Sciatic nerve (tissue), 2 donors: ENCODE data around the gene COTL1. TPM values are rescaled to one million over a fixed set of nuclear protein-coding genes. Genes with fewer than 3 reads are reported as not detected.
A peak's percentile ranks its signal among the peaks of the same experiment; 100 is the strongest.

Experiments
- ATAC-seq: fragments of 200-7000 bp; cut with Tn5 transposase; one replicate; pipeline ENCODE4 v1.9.1; 2020; ENCODE audit warnings: mild to moderate bottlenecking, moderate library complexity
- DNase-seq: peaks from one replicate; pipeline ENCODE4 v3.0.0-alpha.2; 2020; ENCODE audit warnings: low spot score
- intact Hi-C: fragments of 100-400 bp; cut with DNase I; formaldehyde crosslinking; loops from one replicate; pipeline ENCODE4 v1.14.2; 2022
- total RNA-seq: library from RNA; stranded (reverse); fragmentation: NEBNext Ultra II Directional; extraction: Animal tissue kit (Norgen Biotek cat#: 25700); gene quantifications from one replicate; pipeline ENCODE4 v1.2.1, GENCODE V29; 2021
- donor health status: DM: no; HTN: no; CAD: no.
- donor health status: DM: no; HTN: no; CAD: no.

The COTL1 gene
- total RNA-seq, 1 donor from 2014 or later, result 77.9 TPM

DNA sequence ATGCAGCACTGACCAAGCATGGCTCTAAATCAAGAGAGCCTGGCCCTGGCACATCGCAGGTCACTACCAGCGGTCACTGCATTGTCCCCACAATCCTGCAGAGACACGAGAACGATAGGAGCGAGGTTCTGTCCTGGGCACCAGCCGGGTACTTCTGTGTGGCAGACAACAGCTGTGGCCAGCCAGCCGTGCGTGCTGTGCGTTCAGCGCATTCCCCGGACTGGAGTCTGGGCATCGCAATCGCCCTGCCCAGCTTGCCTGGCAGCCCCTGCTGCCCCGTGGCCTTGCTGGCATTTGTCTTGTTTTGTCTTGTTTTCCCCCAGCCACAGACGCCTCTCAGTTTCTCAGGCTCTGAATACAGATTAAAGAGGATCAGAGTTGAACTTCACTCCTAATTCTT, 33.9 kb downstream of the COTL1 start:
- intact Hi-C loops, result no loop called here
- peak; percentile 49 for ATAC-seq
- no peak for DNase-seq

DNA sequence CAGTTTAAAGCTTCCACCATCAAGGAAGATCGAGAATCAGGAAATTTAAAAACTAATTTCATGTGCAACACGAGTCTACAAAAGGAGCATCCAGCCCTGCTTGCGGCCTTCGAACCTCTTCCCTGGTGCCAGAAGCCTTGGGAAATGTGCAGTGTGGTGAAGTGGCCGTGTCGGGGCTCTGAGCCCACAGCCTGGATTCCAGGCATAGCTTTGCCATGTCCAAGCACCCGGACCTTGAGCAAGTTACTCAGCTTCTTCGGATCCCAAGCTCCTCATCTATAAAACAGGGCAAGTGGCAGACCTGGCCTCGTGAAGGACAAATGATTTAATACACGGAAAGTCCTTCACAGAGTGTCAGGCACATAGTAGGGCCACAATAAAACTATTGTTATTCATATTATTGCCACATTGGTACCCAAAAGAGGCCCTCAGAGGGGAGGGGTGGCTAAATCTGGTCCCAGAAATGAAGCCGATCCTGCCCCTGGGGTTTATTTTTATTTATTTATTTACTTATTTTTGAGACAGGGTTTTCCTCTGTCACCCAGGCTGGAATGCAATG, 34.8 kb downstream of the COTL1 start:
- no peak for ATAC-seq
- no peak for DNase-seq
- intact Hi-C loops, result no loop called here

DNA sequence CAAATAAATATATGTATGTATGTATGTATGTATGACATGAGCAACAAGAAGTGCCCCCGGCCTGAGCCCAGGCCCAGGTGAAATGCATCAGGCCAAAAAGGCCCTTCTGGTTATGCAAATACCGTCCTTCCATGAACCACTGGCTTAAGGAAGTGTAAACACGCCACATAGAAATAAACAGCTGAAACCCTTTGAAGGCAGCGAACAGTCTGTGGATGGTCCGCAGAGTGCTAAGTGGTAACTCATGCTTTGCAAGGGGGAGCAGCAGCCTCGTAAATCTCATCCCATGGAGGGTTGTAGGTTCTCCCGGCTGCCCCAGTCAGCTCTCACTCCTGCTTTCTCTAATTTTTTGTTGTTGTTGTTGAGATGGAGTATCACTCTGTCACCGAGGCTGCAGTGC, 36.7 kb downstream of the COTL1 start:
- ATAC-seq, result no peak
- intact Hi-C loops, result no loop called here
- no peak for DNase-seq

DNA sequence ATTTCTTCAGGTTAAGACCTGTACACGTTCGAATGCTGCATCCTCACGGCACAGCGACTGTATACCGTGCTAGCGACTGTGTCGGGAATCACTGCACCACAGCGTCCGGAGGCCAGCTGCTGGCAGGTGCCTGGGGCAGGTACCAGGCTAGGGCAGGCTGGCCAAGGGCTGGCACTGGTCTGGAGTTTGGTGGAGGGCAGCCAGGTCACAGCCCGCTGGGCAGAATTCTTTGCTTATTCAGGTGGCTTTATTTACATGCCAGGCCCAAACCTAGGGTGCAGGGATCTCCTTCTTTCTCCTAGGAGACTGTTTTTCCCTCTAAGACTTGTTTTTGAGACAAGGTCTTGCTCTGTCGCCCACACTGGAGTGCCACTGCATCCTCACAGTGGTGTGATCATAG, 37.9 kb downstream of the COTL1 start:
- ATAC-seq (no peak), DNase-seq (no peak)
- intact Hi-C loops, result no loop called here

DNA sequence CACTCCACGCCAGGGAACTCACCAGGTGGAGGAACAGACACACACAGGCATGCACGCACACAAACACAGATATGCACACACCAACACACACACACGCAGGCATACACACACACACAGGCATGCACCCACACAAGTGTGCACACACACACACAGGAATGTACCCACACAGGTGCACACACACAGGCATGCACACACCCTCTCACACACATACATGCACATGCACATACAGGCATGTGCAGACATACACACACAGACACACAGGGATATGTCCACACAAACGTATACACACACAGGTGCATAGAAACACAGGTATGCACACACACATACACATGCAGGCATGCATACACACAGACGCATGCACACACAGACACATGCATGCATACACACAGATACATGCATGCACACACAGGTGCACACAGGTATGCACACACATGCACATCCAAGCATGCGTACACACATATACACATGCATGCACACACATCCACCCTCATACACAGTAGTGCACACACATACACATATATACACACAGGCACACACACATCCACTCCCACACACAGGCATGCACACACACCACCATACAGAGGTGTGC, 39.2 kb downstream of the COTL1 start:
- intact Hi-C loops, result no loop called here
- DNase-seq, result no peak

DNA sequence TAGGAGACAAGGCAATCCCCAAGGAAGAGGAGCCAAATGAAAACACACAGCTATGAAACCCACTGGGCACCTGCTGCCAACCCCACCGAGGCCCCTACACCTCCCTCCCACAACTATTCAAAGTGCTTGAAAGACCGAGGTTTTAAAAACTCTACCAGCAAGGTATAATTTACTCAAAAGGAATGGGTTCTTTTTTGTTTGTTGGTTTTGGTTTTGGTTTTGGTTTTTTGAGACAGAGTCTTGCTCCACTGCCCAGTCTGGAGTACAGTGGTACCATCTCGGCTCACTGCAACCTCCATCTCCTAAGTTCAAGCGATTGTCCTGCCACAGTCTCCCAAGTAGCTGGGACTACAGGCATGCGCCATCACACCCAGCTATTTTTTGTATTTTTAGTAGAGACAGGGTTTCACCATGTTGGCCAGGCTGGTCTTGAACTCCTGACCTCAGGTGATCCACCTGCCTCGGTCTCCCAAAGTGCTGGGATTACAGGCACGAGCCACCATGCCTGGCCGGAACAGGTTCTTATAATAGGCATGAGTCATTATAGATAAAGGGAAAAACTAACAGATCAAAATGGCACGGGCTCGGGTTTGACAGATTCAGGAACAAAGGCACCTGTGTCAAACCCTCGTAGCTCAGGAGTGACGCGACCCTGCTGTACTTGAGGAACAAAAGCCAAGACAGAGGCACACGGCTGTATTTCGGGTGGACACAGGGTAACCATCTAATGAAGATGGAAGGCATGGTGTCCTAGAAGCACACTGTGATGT, 40.7 kb downstream of the COTL1 start:
- no peak for ATAC-seq

More for the DNA sequence above, 39.2 kb downstream of the COTL1 start:
- no peak for ATAC-seq

DNA sequence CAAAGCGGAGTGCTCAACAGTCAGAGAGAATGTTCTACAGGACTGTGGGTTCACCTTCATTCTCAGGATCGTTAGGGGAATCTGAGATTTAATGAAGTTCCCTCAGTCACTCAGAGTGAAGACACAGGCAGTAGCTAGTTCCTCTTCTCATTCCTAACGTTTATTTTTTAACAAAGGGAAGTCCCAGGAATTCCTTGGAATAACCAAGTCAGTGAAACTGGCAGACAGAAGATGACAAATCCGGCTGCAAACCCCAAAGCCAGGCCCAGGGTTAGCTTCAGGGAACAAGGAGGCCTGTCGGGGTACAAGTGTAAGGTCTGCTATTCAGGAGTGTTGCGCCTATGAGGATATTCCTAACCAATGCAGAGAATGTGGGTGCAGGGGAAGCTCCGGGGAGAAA, 42.0 kb downstream of the COTL1 start:
- DNase-seq, result no peak
- ATAC-seq, result no peak
- intact Hi-C loops, result no loop called here

More for the DNA sequence above, 40.7 kb downstream of the COTL1 start:
- intact Hi-C loops, result no loop called here
- no peak for DNase-seq

DNA sequence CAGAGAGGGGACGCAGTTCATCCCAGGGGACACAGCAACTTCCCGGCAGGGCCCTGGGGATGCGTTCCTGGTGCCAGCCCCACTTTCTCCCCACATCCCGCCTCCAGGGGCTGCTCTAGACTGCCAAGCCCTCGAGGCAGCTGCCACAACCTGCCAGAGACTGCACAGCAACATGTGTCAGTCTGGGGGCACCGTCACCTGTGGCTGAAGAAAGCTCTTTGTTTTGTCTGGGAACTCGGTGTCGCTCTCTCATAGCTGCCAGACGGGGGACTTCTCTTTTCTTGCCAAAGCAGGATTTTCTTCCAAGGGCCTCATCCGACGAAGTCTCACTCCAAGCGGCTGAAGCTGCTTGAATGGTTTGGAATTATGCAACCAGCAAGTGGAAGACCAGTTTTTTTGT, 43.7 kb downstream of the COTL1 start:
- DNase-seq (no peak), ATAC-seq (peak; percentile 22)
- intact Hi-C loops, result no loop called here

DNA sequence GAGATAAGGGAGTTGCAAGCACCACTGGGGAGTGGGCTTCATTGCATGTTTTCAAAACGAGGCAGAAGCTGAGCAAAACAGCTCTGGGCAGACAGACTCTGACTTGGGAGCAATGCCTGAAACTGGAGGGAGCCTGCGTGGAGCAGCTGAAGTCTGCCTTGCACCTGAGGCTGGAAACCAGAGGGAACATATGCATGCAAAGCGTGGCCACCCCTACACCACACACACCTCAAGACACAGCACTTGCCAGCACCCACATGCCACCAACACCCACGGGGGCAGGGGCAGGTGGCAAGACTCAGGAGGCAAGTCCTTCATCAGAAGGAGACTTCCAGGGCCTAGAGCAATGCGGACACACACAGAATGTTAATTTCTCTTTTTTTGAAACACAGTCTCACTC, 45.8 kb downstream of the COTL1 start:
- ATAC-seq, result no peak
- DNase-seq, result no peak
- intact Hi-C loops, result no loop called here

DNA sequence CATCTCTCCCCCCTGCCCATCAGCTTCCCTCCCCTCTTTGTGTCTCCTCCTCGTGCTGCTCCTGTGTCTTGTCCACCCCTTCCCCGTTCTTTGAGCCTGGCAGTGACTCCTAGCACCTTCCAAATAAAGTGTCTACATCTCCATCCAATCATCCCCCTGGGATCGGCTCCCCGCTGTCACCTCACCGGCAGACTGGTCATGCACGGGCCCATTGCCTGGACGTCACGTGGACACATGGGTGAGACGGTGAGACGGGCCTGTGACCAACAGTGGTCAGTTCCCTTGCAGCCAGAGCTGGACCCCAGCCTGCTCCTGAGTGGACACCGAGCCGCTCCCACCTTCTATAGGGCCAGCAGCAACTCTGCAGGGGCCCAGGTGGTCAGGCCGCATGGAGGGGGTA, 46.4 kb downstream of the COTL1 start:
- intact Hi-C loops, result no loop called here
- DNase-seq, result no peak

DNA sequence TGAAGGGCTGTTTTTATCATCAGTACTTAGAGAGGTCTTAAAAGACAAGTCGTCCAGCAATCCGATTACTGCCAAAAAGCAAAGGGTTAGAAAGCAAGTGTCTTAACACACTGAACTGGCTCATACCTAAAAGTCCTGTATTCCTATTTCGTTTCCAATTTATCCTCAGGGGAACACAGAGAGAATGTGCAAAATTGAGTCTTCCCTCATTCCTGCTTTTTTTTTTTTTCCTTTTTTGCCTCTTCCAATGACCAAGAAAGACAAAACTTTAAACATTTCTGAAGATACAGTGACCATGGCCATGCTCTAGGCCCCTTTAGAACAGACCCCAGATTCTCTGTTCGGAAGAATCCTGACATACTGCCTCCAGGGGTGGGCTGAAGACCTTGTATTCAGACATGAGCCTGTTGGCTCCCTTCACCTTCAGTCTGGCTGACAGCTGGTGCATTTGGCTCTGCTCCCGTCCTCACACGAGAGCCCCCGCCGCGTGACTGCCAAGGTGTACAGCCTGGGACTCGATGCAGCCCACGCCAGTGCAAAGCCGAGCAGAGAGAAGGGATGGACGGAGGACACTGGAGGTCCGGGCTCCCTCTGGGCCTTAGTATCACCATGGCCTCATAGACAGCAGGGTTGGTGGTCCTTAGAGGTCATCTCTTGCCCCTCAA, 47.0 kb downstream of the COTL1 start:
- intact Hi-C loops, result no loop called here
- ATAC-seq (no peak), DNase-seq (no peak)

More for the DNA sequence above, 46.4 kb downstream of the COTL1 start:
- no peak for ATAC-seq

DNA sequence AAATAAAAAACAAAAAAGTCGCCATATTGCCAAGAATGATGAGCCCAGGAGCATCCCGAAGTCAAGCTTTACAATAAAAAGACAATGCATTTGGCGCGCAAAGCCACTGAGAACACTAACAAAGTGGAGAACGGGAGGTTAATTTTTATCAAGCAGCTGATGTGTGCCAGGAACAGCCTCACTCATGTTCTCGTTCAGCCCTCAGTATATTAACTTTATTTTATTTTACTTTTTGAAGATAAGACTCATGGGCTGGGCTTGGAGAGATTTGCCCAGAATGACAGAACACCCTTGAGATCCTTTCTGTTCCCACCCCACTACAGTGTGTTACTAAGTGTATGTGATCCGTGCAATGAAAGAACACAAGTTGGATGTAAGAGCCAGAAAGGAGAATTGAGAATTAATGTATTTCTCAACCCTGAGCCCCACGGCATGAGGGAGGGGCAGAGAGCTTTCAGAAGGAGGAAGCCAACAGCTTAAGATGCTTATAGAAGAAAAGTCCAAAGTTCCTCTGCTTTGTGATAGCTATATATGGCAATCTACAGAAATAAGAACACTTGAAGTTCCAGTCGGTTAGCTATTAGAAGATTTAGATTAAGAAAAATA, 48.4 kb downstream of the COTL1 start:
- peak; percentile 42 for ATAC-seq
- intact Hi-C loops, result no loop called here
- DNase-seq, result no peak

DNA sequence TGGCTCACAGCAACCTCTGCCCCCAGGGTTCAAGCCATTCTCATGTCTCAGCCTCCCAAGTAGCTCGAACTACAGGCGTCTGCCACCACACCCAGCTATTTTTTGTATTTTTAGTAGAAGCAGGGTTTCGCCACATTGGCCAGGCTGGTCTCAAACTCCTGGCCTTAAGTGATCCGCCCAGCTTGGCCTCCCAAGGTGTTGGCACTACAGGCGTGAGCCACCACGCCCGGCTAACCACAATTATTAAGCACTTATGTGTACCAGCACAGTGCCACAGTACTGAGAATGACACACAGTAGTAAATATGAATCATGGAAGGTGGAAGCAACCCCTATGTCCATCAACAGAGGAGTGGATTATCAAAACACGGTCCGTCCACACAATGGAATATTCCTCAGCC, 49.8 kb downstream of the COTL1 start:
- ATAC-seq (no peak), DNase-seq (no peak)
- intact Hi-C loops, result no loop called here

DNA sequence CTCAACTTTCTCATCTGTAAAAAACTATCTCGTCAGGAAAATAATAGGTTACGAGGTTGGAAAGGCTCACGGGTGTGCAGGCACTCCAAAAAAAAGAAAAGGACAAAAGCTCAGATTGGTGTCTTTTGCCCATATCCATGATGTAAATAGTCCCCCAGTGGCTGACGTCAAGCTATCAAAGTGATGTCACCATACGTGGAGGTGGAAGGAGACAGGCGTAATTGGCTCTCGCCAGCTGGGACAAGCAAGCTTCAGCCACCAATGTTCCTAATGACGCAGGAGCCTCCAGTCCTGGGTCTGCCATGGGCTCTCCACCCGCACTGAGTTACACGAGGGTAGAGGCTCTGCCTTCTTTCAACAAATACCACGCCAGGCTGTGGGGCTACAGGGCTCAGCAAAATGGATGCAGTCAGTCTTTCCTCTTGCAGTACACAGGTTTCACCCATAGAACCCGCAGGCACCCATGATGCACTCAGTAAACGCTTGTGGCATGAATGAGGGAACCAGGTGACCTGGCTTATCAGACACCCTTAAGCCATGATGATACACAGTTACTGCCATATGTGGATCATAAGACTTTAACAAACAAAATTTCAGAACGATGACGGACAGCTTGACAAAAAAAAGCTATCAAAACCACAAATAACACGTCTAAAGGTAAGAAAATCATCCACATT, 50.5 kb downstream of the COTL1 start:
- intact Hi-C loops, result no loop called here
- ATAC-seq, result no peak
- DNase-seq, result no peak

DNA sequence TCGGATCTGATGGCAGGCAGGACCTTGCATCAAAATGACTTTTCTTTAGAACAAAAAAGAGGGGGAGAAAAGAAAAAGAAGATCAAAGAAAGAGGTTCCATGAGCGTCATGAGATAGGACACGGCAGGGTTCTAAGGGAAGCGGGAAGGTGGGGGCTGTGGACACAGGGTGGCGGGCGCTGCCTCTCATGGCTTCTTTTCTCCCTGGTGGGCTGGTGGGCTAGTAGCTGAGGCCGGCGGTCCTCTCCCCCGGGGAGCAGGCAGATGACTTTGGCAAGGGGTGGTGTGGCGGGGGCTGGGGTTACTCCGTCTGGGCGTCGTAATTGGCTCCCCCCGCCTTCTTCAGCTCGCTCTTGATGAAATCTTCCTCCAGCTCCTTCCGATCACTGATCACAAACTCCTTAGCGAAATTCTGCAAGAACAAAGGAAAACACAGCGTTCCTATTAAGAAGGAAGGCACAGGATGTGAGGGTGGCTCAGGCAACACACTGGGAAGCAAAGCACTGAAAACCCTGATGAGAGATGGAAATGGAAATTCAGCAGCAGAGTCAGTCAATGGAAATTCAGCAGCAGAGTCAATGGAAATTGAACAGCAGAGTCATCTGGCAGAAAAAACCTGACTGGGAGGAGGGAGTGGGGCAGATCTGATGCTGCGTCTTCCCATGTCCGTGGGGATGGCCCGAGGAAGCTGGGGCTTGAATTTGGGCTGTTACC, 51.2 kb downstream of the COTL1 start:
- ATAC-seq (no peak), DNase-seq (no peak)
- intact Hi-C loops, result no loop called here

DNA sequence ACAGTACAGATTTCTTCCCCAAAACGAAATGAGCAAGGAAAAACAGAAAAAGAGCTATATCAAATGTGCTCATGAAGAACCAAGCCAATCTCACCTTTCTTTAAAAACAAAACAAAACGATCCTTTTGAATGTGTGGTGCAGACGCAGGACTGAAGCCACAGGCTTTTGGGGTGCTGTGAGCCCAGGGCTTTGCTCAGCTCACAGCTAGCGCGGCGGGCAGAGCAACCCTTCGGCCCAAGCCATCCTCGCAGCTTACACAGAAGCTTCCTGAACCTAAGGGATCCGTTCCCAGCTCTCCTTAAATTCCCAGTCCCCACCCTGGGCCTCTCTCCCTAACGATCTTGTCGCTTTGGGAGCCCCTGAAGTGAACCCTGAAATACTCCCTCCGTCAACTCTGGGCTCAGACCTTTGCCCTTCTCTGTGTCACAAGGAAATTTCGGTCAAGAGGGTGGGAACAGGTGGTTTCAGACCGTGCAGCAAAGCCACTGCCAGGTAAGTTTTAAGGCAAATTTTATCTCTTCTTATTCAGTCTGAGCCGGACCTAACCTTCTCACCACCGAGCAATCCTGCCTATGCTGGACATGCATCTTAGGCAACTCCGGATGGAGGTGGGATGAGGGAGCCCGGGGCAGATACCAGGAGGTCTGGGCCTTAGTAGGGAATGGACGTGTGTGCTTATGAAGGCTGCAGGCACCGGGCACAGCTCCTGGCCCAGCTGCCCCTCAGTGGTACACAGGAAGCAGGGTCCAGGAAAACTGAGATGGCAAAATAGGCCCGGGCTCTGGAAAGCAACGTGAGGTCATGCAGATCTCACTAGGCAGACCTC, 52.0 kb downstream of the COTL1 start:
- intact Hi-C loops, result no loop called here
- DNase-seq (no peak), ATAC-seq (no peak)

DNA sequence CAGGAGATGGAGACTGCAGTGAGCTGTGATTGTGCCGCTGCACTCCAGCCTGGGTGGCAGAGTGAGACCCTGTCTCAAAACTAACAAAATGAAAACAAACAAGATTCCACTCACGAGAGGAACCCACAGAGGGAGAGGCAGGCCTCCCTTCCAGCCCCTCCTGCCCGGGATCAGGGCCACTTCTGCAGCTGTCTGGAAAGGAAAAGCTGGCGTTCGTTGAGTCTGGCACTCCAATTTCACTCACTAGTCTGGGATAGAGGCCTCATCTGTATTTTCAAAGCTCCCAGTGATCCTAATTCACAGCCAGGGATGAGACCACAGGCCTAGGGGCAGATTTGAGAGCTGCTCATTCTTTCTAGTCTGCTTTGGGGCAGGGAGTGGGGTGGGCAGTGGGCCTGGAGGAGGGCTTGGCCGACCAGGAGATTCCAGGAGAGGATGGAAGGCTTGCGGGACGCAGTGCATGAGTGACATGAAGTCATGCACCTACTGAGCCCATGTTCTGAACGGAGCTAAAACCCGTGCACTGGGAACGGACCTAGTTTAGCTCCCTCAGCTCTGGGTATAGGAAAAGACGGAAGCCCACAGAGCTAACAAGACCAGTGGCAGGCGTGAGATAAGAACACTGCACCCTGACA, 54.0 kb downstream of the COTL1 start:
- DNase-seq (no peak), ATAC-seq (no peak)
- intact Hi-C loops, result no loop called here
